ENCODE data around the gene STX8.

Gene STX8

DNA sequence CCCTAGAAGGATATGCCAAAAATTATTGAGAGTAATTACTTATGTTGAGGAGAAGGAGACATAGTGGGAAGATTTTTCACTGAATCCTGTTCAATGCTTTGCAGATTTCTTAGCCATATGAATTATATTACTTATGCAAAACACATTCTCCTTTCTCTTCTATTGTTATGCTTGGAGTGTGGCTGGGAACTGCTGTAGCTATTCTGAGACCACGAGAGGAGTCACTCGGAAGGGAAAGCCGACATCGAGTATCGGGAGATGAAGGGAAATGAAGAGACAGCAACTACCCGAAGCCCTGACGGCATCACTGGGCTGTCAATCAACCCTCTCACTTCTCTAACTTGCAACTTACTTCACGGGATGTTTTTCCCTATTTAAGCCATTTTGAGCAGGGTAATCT, 39.6 kb downstream of the STX8 start:
- no peak for DNase-seq (ENCODE audit: insufficient read length, low spot score)
- FAIRE-seq: no peak
- TF ChIP-seq POLR2AphosphoS5 (IDR thresholded peaks at IDR 0.05; ENCODE audit: low read depth, low read length): no peak
- no peak for TF ChIP-seq POLR2A (IDR thresholded peaks at IDR 0.05; ENCODE audit: low read depth, low read length)
- no peak for TF ChIP-seq TAF1 (IDR thresholded peaks at IDR 0.05; ENCODE audit: low read depth, low read length)
- no peak for TF ChIP-seq SPI1 (IDR thresholded peaks at IDR 0.05; ENCODE audit: low read depth, low read length)
- TF ChIP-seq POU2F2 (IDR thresholded peaks at IDR 0.05; ENCODE audit: low read depth, low read length): no peak

DNA sequence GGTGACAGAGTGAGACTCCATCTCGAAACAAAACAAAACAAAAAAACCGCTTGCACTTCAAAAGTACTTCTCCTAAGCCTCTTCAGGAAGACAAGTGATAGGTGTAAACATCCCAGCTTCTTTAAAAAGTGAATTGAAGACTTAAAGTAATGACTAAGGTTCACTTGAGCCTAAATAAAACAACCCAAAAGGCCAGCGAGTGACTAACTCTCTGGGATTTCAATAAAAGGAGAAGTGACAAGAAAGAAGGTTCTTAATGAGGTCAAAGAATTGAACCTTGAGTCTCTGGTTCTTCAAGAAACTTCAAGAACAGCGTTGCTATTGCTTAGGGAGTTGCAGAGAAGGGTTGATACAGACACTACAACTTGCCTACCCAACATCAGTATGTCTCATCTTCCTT, 42.2 kb downstream of the STX8 start:
- TF ChIP-seq SPI1 (IDR thresholded peaks at IDR 0.05; ENCODE audit: low read depth, low read length): no peak
- no peak for DNase-seq (ENCODE audit: insufficient read length, low spot score)
- no peak for FAIRE-seq

DNA sequence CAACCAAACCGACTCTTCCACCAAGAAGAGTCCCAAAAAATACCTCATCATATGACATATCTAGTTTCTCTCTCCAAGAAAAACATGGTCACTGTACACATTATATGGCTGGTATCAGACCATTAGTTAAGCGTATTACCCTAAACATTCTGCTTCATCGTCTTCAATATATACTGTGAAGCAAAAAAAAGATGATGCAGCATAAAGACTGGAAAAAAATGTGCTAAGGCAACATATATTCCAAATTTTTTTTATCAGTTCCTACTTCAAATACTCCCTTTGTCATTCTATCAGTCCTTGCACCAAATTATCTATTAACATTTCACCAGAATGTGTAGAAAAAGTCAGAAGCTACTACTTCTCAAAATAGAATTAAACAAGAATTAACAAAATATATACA, 42.9 kb downstream of the STX8 start:
- no peak for TF ChIP-seq POU2F2 (IDR thresholded peaks at IDR 0.05; ENCODE audit: low read depth, low read length)
- TF ChIP-seq POLR2AphosphoS5 (IDR thresholded peaks at IDR 0.05; ENCODE audit: low read depth, low read length): no peak
- no peak for TF ChIP-seq POLR2A (IDR thresholded peaks at IDR 0.05; ENCODE audit: low read depth, low read length)
- no peak for TF ChIP-seq TAF1 (IDR thresholded peaks at IDR 0.05; ENCODE audit: low read depth, low read length)
- no peak for TF ChIP-seq PAX5 (IDR thresholded peaks at IDR 0.05; ENCODE audit: insufficient read depth, low read length, severe bottlenecking)
- no peak for TF ChIP-seq SPI1 (IDR thresholded peaks at IDR 0.05; ENCODE audit: low read depth, low read length)
- no peak for FAIRE-seq
- no peak for DNase-seq (ENCODE audit: insufficient read length, low spot score)

DNA sequence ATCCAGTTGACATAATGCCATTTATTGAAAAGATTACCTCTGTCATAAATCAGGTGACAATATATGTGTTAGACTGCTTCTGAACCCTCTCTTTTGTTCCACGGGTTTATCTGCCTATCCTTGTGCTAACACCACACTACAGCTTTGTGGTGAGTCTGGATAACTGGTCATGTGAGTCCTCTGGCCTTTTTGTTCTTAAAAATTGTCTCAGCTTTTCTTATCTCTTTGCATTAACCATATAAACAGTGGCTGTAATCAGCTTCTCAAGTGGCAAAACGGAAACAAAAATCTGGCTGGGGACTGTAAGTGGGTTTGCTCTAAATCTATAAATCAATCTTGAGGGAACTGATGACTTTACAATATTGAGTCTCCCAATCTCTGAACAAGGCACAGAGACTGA, 44.6 kb downstream of the STX8 start:
- DNase-seq (ENCODE audit: insufficient read length, low spot score): no peak
- FAIRE-seq: no peak
- TF ChIP-seq TAF1 (IDR thresholded peaks at IDR 0.05; ENCODE audit: low read depth, low read length) (no peak), POLR2AphosphoS5 (IDR thresholded peaks at IDR 0.05; ENCODE audit: low read depth, low read length) (no peak), POLR2A (IDR thresholded peaks at IDR 0.05; ENCODE audit: low read depth, low read length) (no peak), PAX5 (IDR thresholded peaks at IDR 0.05; ENCODE audit: insufficient read depth, low read length, severe bottlenecking) (no peak), SPI1 (IDR thresholded peaks at IDR 0.05; ENCODE audit: low read depth, low read length) (no peak), POU2F2 (IDR thresholded peaks at IDR 0.05; ENCODE audit: low read depth, low read length) (no peak)

DNA sequence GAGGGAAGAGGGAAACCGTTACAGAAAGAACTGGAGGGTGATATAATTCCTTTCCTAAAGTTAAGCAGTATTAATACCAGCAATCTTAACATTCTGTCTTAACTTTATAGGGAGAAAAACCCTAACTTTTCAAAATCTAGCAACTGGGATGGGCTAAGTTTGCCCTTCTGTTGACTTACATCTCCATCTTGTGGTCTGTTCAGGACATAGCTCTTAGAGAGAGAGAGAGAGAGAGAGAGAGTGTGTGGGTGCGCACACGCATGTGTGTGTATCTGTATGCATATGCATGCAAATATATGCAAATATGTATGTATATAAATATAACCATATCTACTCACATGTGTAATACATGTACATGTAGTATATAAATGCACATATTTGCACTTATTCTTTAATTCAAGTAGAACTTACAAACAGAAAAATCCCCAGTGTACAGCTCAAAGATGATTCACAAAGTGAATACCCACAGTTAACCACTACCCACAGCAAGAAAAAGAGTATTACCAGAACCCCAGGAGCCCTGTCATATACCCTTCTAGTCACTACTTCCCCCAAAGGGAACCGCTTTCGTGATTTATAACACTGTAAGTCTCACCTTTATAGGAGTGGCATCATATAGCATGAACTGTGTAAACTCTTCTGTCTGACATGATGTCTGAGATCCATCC, 46.5 kb downstream of the STX8 start:
- peak; percentile 18 for DNase-seq (ENCODE audit: insufficient read length, low spot score)

DNA sequence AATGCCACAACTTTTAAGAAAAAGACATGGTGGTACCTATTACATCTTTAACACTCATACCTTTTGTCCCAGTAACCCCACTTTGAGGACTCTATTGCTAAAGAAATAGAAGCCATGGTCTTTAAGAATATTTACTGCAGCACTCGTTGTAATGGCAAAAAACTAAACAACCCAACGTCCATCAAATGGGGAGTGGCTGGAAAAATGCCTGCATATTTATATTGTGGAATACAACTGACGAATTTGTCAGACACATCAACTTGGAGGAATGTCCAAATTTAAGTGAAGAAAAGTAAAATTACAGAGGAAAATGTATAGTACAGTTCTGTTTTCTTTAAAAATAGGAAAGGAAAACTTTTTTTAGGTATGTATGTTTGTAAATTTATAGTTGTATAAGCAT, 47.8 kb downstream of the STX8 start:
- no peak for DNase-seq (ENCODE audit: insufficient read length, low spot score)
- no peak for FAIRE-seq
- TF ChIP-seq POLR2A (IDR thresholded peaks at IDR 0.05; ENCODE audit: low read depth, low read length): no peak
- TF ChIP-seq POLR2AphosphoS5 (IDR thresholded peaks at IDR 0.05; ENCODE audit: low read depth, low read length): no peak
- no peak for TF ChIP-seq TAF1 (IDR thresholded peaks at IDR 0.05; ENCODE audit: low read depth, low read length)
- no peak for TF ChIP-seq POU2F2 (IDR thresholded peaks at IDR 0.05; ENCODE audit: low read depth, low read length)
- no peak for TF ChIP-seq SPI1 (IDR thresholded peaks at IDR 0.05; ENCODE audit: low read depth, low read length)
- no peak for TF ChIP-seq PAX5 (IDR thresholded peaks at IDR 0.05; ENCODE audit: insufficient read depth, low read length, severe bottlenecking)

More for the DNA sequence above, 46.5 kb downstream of the STX8 start:
- no peak for FAIRE-seq
- no peak for TF ChIP-seq POLR2A (IDR thresholded peaks at IDR 0.05; ENCODE audit: low read depth, low read length)
- no peak for TF ChIP-seq POLR2AphosphoS5 (IDR thresholded peaks at IDR 0.05; ENCODE audit: low read depth, low read length)
- no peak for TF ChIP-seq PAX5 (IDR thresholded peaks at IDR 0.05; ENCODE audit: insufficient read depth, low read length, severe bottlenecking)
- no peak for TF ChIP-seq SPI1 (IDR thresholded peaks at IDR 0.05; ENCODE audit: low read depth, low read length)
- TF ChIP-seq TAF1 (IDR thresholded peaks at IDR 0.05; ENCODE audit: low read depth, low read length): no peak
- peak; percentile 96 for TF ChIP-seq POU2F2 (IDR thresholded peaks at IDR 0.05; ENCODE audit: low read depth, low read length)

DNA sequence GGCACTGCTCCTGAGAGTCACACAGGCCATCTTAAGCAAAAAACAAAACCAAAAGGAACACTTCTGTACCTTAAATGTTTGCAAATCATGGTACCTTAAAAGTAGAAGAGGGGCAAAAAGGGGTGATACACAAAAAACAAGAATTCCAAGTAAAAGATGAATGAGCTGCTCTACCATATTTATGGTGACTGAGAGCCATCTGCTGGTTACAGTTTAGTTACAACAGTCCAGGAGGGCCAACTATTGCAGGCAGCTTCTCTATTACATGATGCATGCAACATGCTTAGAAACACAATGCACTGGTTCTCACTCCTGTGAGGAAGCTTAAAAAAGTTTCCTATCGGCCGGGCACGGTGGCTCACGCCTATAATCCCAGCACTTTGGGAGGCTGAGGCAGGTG, 53.5 kb downstream of the STX8 start:
- peak; percentile 15 for DNase-seq (ENCODE audit: insufficient read length, low spot score)
- FAIRE-seq: peak; percentile 75

DNA sequence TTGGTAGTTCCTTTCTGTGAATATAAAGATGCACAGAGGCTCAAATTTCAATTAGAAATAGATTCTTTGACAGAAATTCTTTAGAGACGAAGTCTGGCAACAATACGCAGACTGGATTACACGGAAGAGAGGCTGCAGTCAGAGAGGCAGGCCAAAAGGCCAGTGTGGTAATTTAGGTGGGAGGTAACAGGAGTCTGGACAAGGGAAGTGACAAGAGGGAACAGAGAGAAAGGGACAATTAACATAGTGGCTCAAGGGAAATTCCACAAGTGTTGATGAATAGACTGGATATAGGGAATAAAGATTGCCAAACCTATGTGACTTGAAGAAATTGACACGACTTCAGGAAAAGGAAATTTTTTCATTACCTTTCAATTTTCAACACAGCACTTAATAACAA, 54.6 kb downstream of the STX8 start:
- FAIRE-seq (no peak), DNase-seq (ENCODE audit: insufficient read length, low spot score) (no peak)
- no peak for TF ChIP-seq POLR2A (IDR thresholded peaks at IDR 0.05; ENCODE audit: low read depth, low read length)
- TF ChIP-seq PAX5 (IDR thresholded peaks at IDR 0.05; ENCODE audit: insufficient read depth, low read length, severe bottlenecking): no peak
- TF ChIP-seq TAF1 (IDR thresholded peaks at IDR 0.05; ENCODE audit: low read depth, low read length): no peak
- TF ChIP-seq POU2F2 (IDR thresholded peaks at IDR 0.05; ENCODE audit: low read depth, low read length): no peak
- no peak for TF ChIP-seq SPI1 (IDR thresholded peaks at IDR 0.05; ENCODE audit: low read depth, low read length)
- no peak for TF ChIP-seq POLR2AphosphoS5 (IDR thresholded peaks at IDR 0.05; ENCODE audit: low read depth, low read length)

More for the DNA sequence above, 53.5 kb downstream of the STX8 start:
- TF ChIP-seq POLR2AphosphoS5 (IDR thresholded peaks at IDR 0.05; ENCODE audit: low read depth, low read length): no peak
- TF ChIP-seq TAF1 (IDR thresholded peaks at IDR 0.05; ENCODE audit: low read depth, low read length): no peak
- TF ChIP-seq POU2F2 (IDR thresholded peaks at IDR 0.05; ENCODE audit: low read depth, low read length): no peak
- no peak for TF ChIP-seq PAX5 (IDR thresholded peaks at IDR 0.05; ENCODE audit: insufficient read depth, low read length, severe bottlenecking)
- no peak for TF ChIP-seq POLR2A (IDR thresholded peaks at IDR 0.05; ENCODE audit: low read depth, low read length)
- no peak for TF ChIP-seq SPI1 (IDR thresholded peaks at IDR 0.05; ENCODE audit: low read depth, low read length)

DNA sequence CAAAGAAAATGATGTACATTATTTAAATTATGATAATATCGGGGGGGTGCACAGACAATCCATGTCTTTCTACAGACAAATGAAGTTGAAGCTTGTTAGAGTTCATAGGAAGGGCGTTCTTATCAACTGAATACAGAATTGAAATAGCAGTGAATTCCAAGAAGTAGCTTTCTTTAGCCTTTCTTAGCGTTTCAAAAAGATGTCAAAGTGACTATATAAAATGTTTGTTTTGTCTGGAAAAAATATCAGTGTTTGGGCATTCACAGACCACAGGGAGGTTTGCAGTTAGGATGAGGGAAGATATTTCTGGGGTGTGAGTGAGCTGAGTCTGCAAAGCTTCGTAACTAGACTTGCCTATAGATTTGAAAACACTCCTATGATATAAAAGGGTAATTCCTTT, 55.0 kb downstream of the STX8 start:
- TF ChIP-seq TAF1 (IDR thresholded peaks at IDR 0.05; ENCODE audit: low read depth, low read length) (no peak), POLR2A (IDR thresholded peaks at IDR 0.05; ENCODE audit: low read depth, low read length) (no peak), SPI1 (IDR thresholded peaks at IDR 0.05; ENCODE audit: low read depth, low read length) (no peak), PAX5 (IDR thresholded peaks at IDR 0.05; ENCODE audit: insufficient read depth, low read length, severe bottlenecking) (no peak), POLR2AphosphoS5 (IDR thresholded peaks at IDR 0.05; ENCODE audit: low read depth, low read length) (no peak), POU2F2 (IDR thresholded peaks at IDR 0.05; ENCODE audit: low read depth, low read length) (no peak)
- no peak for FAIRE-seq

More for the DNA sequence above, 55.0 kb downstream of the STX8 start:
- DNase-seq (ENCODE audit: insufficient read length, low spot score): no peak

Measured in GM12891 (cell line).